ENCODE data around the gene CCDC149.

Gene CCDC149

GRCh38 chr4:24794051-24794450, 118.8 kb downstream of the CCDC149 start:
- Mint-ChIP-seq H3K27ac (no peak overlapping the region), H3K4me1 (peaks cover 21% of the 10 kb centered on the region), H3K27me3 (ENCODE audit: low read depth, poor library complexity) (peaks cover 57% of the 10 kb centered on the region), H3K9me3 (peaks cover 4% of the 10 kb centered on the region), H3K4me3 (no peak overlapping the region), H3K36me3 (ENCODE audit: low read depth) (no peaks in the 10 kb centered on the region)
- no peak for TF ChIP-seq CTCF (IDR thresholded peaks at IDR 0.05)
- DNase-seq: no peak

GRCh38 chr4:24793219-24794005, 119.4 kb downstream of the CCDC149 start:
- TF ChIP-seq CTCF (IDR thresholded peaks at IDR 0.05): no peak

GRCh38 chr4:24792552-24792951, 120.3 kb downstream of the CCDC149 start:
- Mint-ChIP-seq H3K9me3 (peaks cover 11% of the 10 kb centered on the region), H3K36me3 (ENCODE audit: low read depth) (peaks cover 5% of the 10 kb centered on the region), H3K4me1 (peaks cover 21% of the 10 kb centered on the region), H3K27me3 (ENCODE audit: low read depth, poor library complexity) (peaks cover 46% of the 10 kb centered on the region), H3K27ac (no peak overlapping the region), H3K4me3 (no peak overlapping the region)
- no peak for TF ChIP-seq CTCF (IDR thresholded peaks at IDR 0.05)
- DNase-seq: no peak

More at GRCh38 chr4:24793219-24794005, 119.4 kb downstream of the CCDC149 start:
- Mint-ChIP-seq H3K27ac (no peak overlapping the region), H3K4me1 (peaks cover 21% of the 10 kb centered on the region), H3K36me3 (ENCODE audit: low read depth) (peaks cover under 1% of the 10 kb centered on the region), H3K9me3 (peaks cover 5% of the 10 kb centered on the region), H3K27me3 (ENCODE audit: low read depth, poor library complexity) (peaks cover 54% of the 10 kb centered on the region), H3K4me3 (no peak overlapping the region)
- no peak for DNase-seq

DNA sequence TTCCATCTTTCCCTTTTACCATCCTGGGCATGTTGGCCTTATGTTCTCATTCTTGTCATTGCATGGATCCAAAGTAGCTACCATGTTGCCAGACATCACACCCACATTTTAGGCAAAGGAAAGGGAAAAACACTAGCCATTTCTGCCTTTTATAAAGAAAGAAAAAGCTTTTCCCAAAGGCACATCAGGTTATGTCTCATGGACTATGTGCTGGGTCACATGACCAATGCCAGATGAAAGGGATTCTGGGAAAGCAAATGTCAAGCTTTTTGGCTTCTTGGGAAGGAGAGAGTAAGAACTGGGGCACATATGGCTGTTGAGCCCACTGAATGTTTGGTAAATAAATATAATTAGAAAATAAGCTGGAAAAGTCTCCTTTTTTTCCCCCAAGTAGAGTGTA, 121.8 kb downstream of the CCDC149 start:
- H3K27me3 Mint-ChIP-seq (ENCODE audit: low read depth, poor library complexity): peaks cover 35% of the 10 kb centered on the region

DNA sequence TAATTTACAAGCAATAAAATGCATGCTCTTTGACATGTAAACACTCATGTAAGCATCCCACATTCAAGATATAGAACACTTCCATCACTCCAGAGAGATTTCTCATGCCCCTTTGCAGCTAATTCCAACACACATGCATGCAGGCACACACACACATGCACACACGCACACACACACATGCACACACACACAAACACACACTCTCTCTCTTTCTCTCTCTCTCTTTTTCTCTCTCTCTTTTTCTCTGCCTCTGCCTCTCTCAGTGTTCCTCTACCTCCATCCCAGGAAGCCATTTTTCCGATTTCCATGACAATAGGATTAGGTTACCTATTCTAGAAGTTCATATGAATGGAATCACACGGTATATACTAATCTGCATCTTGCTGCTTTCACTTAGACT, 129.3 kb downstream of the CCDC149 start:
- peaks cover 25% of the 10 kb centered on the region for H3K9me3 Mint-ChIP-seq
- H3K27ac Mint-ChIP-seq: no peak overlapping the region
- DNase-seq: no peak
- H3K27me3 Mint-ChIP-seq (ENCODE audit: low read depth, poor library complexity): peaks cover 19% of the 10 kb centered on the region
- H3K4me3 Mint-ChIP-seq: no peak overlapping the region
- TF ChIP-seq CTCF (IDR thresholded peaks at IDR 0.05): no peak
- peaks cover 10% of the 10 kb centered on the region for H3K36me3 Mint-ChIP-seq (ENCODE audit: low read depth)
- H3K4me1 Mint-ChIP-seq: peaks cover 36% of the 10 kb centered on the region

More for the DNA sequence above, 121.8 kb downstream of the CCDC149 start:
- no peak for DNase-seq
- Mint-ChIP-seq H3K36me3 (ENCODE audit: low read depth) (peaks cover 10% of the 10 kb centered on the region), H3K9me3 (peaks cover 23% of the 10 kb centered on the region), H3K4me3 (no peak overlapping the region), H3K4me1 (peaks cover 21% of the 10 kb centered on the region), H3K27ac (no peak overlapping the region)
- no peak for TF ChIP-seq CTCF (IDR thresholded peaks at IDR 0.05)
